CD14-positive monocyte (primary cell): ENCODE measurements around the gene TPD52L1. TPM values are rescaled to one million over a fixed set of nuclear protein-coding genes. Genes with fewer than 3 reads are reported as not detected.

Experiments used
- DNase-seq, 3 donors: peaks; one replicate each; pipeline ENCODE4 v3.0.0-alpha.2; 2011 to 2022
- H2AFZ ChIP-seq: 2 replicates; pipeline ENCODE4 v1.6.0; 2012; ENCODE audit warnings: mild to moderate bottlenecking, low read depth, low read length, inconsistent platforms; ENCODE audit not compliant: insufficient read depth, poor library complexity, severe bottlenecking
- H3K27ac ChIP-seq, 2 donors: 1 replicate in 1 of 2; 2 replicates in 1 of 2; pipeline ENCODE4 v1.5.1; 2012 to 2013; ENCODE audit warnings: low read length in 2 of 2, control low read depth in 1 of 2, inconsistent platforms in 1 of 2, low read depth in 1 of 2, mild to moderate bottlenecking in 1 of 2
- H3K27me3 ChIP-seq, 2 donors: one replicate each; pipeline versions ENCODE4 v1.6.0 to v1.6.1; 2011 to 2013; ENCODE audit warnings: low read length in 2 of 2; ENCODE audit not compliant: control insufficient read depth in 2 of 2, insufficient read depth in 2 of 2
- H3K36me3 ChIP-seq, 2 donors: replicated peaks in 1 of 2; 1 replicate in 1 of 2; 2 replicates in 1 of 2; pipeline versions ENCODE4 v1.5.1 to v1.6.1; 2012 to 2013; ENCODE audit warnings: low read length in 2 of 2, control low read depth in 1 of 2, inconsistent platforms in 1 of 2, mild to moderate bottlenecking in 1 of 2; ENCODE audit not compliant: insufficient read depth in 2 of 2, control insufficient read depth in 1 of 2
- H3K4me1 ChIP-seq, 2 donors: 1 replicate in 1 of 2; 2 replicates in 1 of 2; pipeline versions ENCODE4 v1.5.1 to v1.6.1; 2012 to 2013; ENCODE audit warnings: low read length in 2 of 2, control low read depth in 1 of 2, inconsistent platforms in 1 of 2, mild to moderate bottlenecking in 1 of 2, moderate library complexity in 1 of 2; ENCODE audit not compliant: insufficient read depth in 2 of 2, control insufficient read depth in 1 of 2
- H3K4me2 ChIP-seq: replicated peaks from 2 replicates; pipeline ENCODE3; 2012; ENCODE audit warnings: low read length, moderate library complexity, mild to moderate bottlenecking; ENCODE audit not compliant: poor library complexity, severe bottlenecking; ENCODE audit errors: extremely low read depth
- H3K4me3 ChIP-seq, 3 experiments: fragments of 200-600 bp in 1 of 3; sonication (generic) in 1 of 3; replicated peaks in 1 of 3; 1 replicate in 2 of 3; 2 replicates in 1 of 3; pipeline ENCODE4 v1.5.1; 2011 to 2013; ENCODE audit warnings: low read length in 3 of 3, mild to moderate bottlenecking in 3 of 3, control low read depth in 2 of 3, low read depth in 2 of 3, inconsistent platforms in 1 of 3, moderate library complexity in 1 of 3
- H3K79me2 ChIP-seq: 2 replicates; pipeline ENCODE4 v1.6.0; 2012; ENCODE audit warnings: mild to moderate bottlenecking, control low read depth, inconsistent platforms, low read length, moderate library complexity; ENCODE audit not compliant: insufficient read depth
- H3K9ac ChIP-seq: 2 replicates; pipeline ENCODE4 v1.6.0; 2017; ENCODE audit warnings: low read length, mild to moderate bottlenecking; ENCODE audit not compliant: insufficient read depth, poor library complexity, severe bottlenecking
- H3K9me3 ChIP-seq, 2 donors: replicated peaks in 1 of 2; 1 replicate in 1 of 2; 2 replicates in 1 of 2; pipeline versions ENCODE4 v1.5.1 to v1.6.1; 2012 to 2013; ENCODE audit warnings: low read length in 2 of 2, control low read depth in 1 of 2; ENCODE audit not compliant: control insufficient read depth in 1 of 2, insufficient read depth in 1 of 2
- H4K20me1 ChIP-seq: 2 replicates; pipeline ENCODE4 v1.6.0; 2012; ENCODE audit warnings: mild to moderate bottlenecking, low read length, control low read depth, moderate library complexity; ENCODE audit not compliant: insufficient read depth
- H3K27ac Mint-ChIP-seq, 7 donors: one replicate each; pipeline ENCODE4 v1.8.0; 2020; ENCODE audit warnings: mild to moderate bottlenecking in 7 of 7, mixed read lengths in 7 of 7, moderate library complexity in 6 of 7, inconsistent platforms in 2 of 7
- H3K27me3 Mint-ChIP-seq, 3 donors: one replicate each; pipeline ENCODE4 v1.8.0; 2021 to 2022; ENCODE audit warnings: low read depth in 3 of 3, mild to moderate bottlenecking in 3 of 3, mixed read lengths in 3 of 3, moderate library complexity in 3 of 3, inconsistent platforms in 1 of 3
- H3K36me3 Mint-ChIP-seq, 2 donors: one replicate each; pipeline ENCODE4 v1.8.0; 2020; ENCODE audit warnings: mixed read lengths in 2 of 2, inconsistent platforms in 1 of 2, mild to moderate bottlenecking in 1 of 2
- H3K4me1 Mint-ChIP-seq: one replicate; pipeline ENCODE4 v1.8.0; 2020; ENCODE audit warnings: mild to moderate bottlenecking, mixed read lengths
- H3K4me3 Mint-ChIP-seq, 2 donors: one replicate each; pipeline ENCODE4 v1.8.0; 2020; ENCODE audit warnings: mild to moderate bottlenecking in 2 of 2, mixed read lengths in 2 of 2, moderate library complexity in 1 of 2
- H3K9me3 Mint-ChIP-seq, 7 donors: one replicate each; pipeline ENCODE4 v1.8.0; 2020 to 2022; ENCODE audit warnings: mixed read lengths in 7 of 7, mild to moderate bottlenecking in 6 of 7, moderate library complexity in 6 of 7, inconsistent platforms in 2 of 7
- WGBS: methylation state at CpG from one replicate; pipeline ENCODE4 v1.1.5; 2013; ENCODE audit warnings: missing lambda C conversion rate; ENCODE audit not compliant: insufficient coverage; 5-methylcytosine and 5-hydroxymethylcytosine counted together
- intact Hi-C, 2 donors: fragments of 100-400 bp; cut with micrococcal nuclease; formaldehyde crosslinking; loops; one replicate each; pipeline versions ENCODE4 v1.15.0 to v1.15.1; 2023
- polyA plus RNA-seq, 3 donors: library from polyadenylated mRNA; depleted of rRNA in 1 of 3; unstranded in 2 of 3; stranded (reverse) in 1 of 3; fragments of 300-500 nt in 2 of 3; fragments of >200 nt in 1 of 3; fragmentation: Illumina TruSeq in 2 of 3; gene quantifications; 1 replicate in 2 of 3; 2 replicates in 1 of 3; pipeline ENCODE4 v1.2.3, GENCODE V29; 2012 to 2021
- TF ChIP-seq, protein P1 (sequence below): fragments of 200-600 bp; IDR thresholded peaks from one replicate; pipeline ENCODE4 v1.8.0; 2022; ENCODE audit warnings: antibody characterized with exemption, mild to moderate bottlenecking

TPD52L1 gene
- polyA plus RNA-seq, 3 donors, result not detected

DNA sequence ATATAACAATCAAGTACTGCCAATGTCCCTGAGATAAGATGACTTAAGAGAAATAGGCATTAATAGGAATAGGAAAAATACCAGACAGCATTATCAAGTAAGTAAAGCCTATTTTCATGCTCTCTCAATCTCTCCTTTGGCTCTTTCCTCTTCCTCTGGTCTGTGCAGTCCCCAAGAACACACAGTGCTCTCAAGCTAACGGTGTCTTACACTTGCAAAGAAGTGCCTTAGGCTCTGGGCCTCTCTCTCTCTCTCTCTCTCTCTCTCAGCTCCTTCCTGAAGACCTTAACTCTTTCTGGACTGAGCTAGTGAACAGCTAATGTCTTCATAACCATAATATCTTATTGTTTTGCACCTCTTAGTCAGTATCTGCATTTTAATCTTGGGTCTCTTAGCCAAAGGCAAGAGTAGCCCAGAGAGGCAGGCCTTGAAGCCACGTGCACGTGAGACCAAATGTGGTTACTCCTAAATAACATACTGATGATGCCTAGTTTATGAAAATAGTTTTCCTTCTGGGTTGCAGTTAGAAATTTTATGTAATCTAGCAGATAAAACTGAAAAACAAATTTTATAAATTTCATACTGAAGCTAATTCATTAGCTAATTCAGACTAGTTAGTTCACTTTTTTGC is 70.8 kb downstream of the TPD52L1 start:
- H3K36me3 Mint-ChIP-seq, result no peaks in the 10 kb centered on the region
- no peaks in the 10 kb centered on the region for H3K27me3 ChIP-seq
- H3K4me3 ChIP-seq, result no peak overlapping the region
- no peaks in the 10 kb centered on the region for H3K9me3 ChIP-seq
- no peaks in the 10 kb centered on the region for H3K4me1 Mint-ChIP-seq
- H3K79me2 ChIP-seq, result no peaks in the 10 kb centered on the region
- DNase-seq, result no peak
- no peak overlapping the region for H3K27ac ChIP-seq
- no peaks in the 10 kb centered on the region for H3K9me3 Mint-ChIP-seq
- no peaks in the 10 kb centered on the region for H4K20me1 ChIP-seq
- no peak overlapping the region for H3K27ac Mint-ChIP-seq
- TF ChIP-seq, protein P1, sequence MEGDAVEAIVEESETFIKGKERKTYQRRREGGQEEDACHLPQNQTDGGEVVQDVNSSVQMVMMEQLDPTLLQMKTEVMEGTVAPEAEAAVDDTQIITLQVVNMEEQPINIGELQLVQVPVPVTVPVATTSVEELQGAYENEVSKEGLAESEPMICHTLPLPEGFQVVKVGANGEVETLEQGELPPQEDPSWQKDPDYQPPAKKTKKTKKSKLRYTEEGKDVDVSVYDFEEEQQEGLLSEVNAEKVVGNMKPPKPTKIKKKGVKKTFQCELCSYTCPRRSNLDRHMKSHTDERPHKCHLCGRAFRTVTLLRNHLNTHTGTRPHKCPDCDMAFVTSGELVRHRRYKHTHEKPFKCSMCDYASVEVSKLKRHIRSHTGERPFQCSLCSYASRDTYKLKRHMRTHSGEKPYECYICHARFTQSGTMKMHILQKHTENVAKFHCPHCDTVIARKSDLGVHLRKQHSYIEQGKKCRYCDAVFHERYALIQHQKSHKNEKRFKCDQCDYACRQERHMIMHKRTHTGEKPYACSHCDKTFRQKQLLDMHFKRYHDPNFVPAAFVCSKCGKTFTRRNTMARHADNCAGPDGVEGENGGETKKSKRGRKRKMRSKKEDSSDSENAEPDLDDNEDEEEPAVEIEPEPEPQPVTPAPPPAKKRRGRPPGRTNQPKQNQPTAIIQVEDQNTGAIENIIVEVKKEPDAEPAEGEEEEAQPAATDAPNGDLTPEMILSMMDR, result no peak
- H3K4me1 ChIP-seq, result no peaks in the 10 kb centered on the region
- no peaks in the 10 kb centered on the region for H3K36me3 ChIP-seq
- no peak overlapping the region for H3K4me3 Mint-ChIP-seq
- H3K9ac ChIP-seq, result no peak overlapping the region
- no peak overlapping the region for H2AFZ ChIP-seq
- no peaks in the 10 kb centered on the region for H3K27me3 Mint-ChIP-seq
- intact Hi-C loops, result no loop called here
- no peak overlapping the region for H3K4me2 ChIP-seq
- WGBS, result 38% methylated on average over 1 of the region's 3 CpGs

- no peaks in the 10 kb centered on the region for H3K36me3 Mint-ChIP-seq
- intact Hi-C loops, result no loop called here
- WGBS, result 93% methylated on average over 3 of the region's 6 CpGs
These were observed 73.7 kb downstream of the TPD52L1 start for GRCh38 chr6:125227244-125227643.

More at GRCh38 chr6:125227244-125227643, 73.7 kb downstream of the TPD52L1 start:
- DNase-seq, result no peak
- H3K4me3 Mint-ChIP-seq, result no peak overlapping the region
- H3K4me1 Mint-ChIP-seq, result no peaks in the 10 kb centered on the region
- H3K4me3 ChIP-seq, result no peak overlapping the region
- no peaks in the 10 kb centered on the region for H3K27me3 ChIP-seq
- TF ChIP-seq, protein P1, result no peak
- no peak overlapping the region for H3K27ac Mint-ChIP-seq
- no peaks in the 10 kb centered on the region for H3K9me3 ChIP-seq
- H3K9me3 Mint-ChIP-seq, result no peaks in the 10 kb centered on the region
- no peak overlapping the region for H2AFZ ChIP-seq
- no peak overlapping the region for H3K27ac ChIP-seq
- no peaks in the 10 kb centered on the region for H4K20me1 ChIP-seq
- no peaks in the 10 kb centered on the region for H3K79me2 ChIP-seq
- H3K9ac ChIP-seq, result no peak overlapping the region
- no peaks in the 10 kb centered on the region for H3K36me3 ChIP-seq
- H3K4me1 ChIP-seq, result no peaks in the 10 kb centered on the region
- H3K4me2 ChIP-seq, result no peak overlapping the region
- H3K27me3 Mint-ChIP-seq, result no peaks in the 10 kb centered on the region
